ENCODE data around the gene S100A14. TPM values are rescaled to one million over a fixed set of nuclear protein-coding genes. Genes with fewer than 3 reads are reported as not detected.
"Not testable (repeated sequence)": the region's sequence is repeated elsewhere in the genome, so short reads cannot be mapped to it uniquely, and the experiment has no call there.

S100A14 gene
- polyA plus RNA-seq, 4 donors, result 0.96 to 29.2 (median 18.9) TPM

DNA sequence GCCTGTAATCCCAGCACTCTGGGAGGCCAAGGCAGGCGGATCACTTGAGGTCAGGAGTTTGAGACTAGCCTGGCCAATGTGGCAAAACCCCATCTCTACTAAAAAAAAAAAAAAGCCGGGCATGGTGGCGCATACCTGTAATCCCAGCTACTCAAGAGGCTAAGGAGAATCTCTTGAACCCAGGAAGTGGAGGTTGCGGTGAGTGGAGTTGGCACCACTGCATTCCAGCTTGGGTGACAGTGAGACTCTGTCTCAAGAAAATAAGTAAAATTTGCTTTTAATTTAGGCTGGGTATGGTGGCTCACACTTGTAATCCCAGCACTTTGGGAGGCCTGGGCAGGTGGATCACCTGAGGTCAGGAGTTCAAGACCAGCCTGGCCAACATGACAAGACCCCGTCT lies 24.1 kb upstream of the S100A14 start:
- not testable (repeated sequence) for DNase-seq (ENCODE audit: low read depth in 4 of 4, low spot score in 3 of 4)

GRCh38 chr1:153639280-153639679 lies 23.2 kb upstream of the S100A14 start:
- DNase-seq (ENCODE audit: low read depth in 4 of 4, low spot score in 3 of 4), result no peak

DNA sequence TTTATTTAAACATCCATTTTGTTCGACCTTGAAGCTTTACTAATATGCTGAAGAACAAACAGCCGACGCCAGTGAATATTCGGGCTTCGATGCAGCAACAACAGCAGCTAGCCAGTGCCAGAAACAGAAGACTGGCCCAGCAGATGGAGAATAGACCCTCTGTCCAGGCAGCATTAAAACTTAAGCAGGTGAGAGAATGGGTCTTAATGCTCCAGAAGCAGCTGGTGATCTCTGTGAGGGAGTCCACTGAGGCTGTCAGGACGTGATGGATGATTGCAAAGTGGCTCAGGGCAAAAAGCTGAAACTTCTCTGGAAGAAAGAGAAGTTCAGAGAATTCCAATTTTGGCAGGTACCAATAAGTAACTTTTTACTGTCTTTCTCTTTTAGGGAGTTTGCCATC lies 22.1 kb upstream of the S100A14 start:
- DNase-seq (ENCODE audit: low read depth in 4 of 4, low spot score in 3 of 4), result no peak

- DNase-seq (ENCODE audit: low read depth in 4 of 4, low spot score in 3 of 4), result no peak
Observed at GRCh38 chr1:153636312-153636711, 20.2 kb upstream of the S100A14 start.

- no peak for DNase-seq (ENCODE audit: low read depth in 4 of 4, low spot score in 3 of 4)
Observed at GRCh38 chr1:153635872-153636271, 19.7 kb upstream of the S100A14 start.

DNA sequence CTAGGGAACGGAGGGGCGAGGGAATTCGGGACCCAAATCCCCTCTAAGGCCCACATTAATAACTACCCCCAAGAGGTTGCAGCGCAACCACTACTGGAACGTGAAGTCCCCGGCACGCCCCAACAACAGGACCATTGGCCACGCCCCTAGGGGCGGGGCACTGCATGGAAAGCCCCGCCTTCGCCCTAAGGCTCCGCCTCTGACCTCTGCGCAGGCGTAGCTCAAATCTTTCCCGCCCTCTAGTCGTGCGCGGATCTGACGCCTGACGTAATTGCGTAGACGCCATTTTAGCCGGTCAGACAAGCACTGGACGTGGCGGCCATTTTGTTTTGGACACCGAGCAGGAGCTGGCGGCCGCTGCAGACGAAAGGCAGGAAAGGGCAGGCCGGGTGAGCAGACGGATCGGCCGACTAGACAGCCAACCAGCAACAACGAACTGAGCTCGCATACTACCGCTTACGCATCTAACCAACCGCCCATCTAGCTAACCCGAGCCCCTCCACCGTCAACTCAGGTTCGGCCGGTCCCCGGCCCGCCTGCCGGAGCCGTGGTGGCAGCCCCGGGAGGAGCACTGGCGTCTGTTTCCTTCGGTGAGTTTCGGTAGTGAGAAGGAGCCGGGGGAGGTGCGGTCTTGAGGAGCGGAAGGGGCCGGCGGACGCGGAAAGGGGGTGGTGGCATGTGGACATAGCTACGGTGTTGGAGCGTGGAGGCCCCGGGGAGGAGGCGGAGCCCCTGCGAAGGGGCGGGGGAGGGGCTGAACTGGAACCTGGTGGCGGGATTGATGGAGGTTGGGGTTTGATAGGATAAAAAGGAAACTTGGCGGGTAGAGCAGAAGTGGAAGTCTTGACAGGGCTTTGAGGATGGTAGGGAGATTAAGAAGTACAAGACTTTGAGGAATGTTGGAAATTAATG lies 17.9 kb upstream of the S100A14 start, which contains the start of gene CHTOP:
TSS of gene CHTOP (plus strand) at position 313 of the 912 bp plus-strand sequence. CDS start 2,523 bp downstream, outside the sequence.
- DNase-seq (ENCODE audit: low read depth in 4 of 4, low spot score in 3 of 4), result peak; percentile 97 to 98 (median 98)

DNA sequence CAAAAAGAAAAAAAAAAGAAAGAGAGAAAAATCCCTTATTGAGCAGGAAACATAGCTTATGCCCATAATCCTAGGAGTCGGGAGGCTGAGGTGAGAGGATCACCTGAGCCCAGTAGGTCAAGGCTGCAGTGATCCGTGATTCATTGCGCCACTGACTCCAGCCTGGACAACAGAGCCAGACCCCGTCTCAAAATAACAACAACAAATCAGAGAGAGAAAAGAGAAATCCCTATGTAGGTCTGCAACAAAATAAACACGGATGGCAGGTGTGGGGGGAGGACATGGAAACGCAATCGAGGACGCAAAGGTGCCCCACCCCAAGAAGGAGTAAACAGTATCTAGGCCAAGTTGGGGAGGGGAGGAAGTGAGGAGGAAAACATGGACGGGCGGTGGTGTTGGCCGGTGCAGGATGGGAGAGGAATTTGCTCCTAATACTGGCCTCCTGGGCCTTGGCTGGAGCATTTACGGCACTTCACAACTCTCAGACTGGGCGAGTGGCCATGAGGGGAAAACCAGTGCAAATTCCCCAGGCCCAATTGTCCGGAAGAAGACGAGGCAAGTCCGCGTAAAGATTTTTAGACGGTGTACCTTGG lies 17.1 kb upstream of the S100A14 start:
- DNase-seq (ENCODE audit: low read depth in 4 of 4, low spot score in 3 of 4), result no peak

GRCh38 chr1:153631047-153632022 lies 15.2 kb upstream of the S100A14 start:
- DNase-seq (ENCODE audit: low read depth in 4 of 4, low spot score in 3 of 4), result no peak

DNA sequence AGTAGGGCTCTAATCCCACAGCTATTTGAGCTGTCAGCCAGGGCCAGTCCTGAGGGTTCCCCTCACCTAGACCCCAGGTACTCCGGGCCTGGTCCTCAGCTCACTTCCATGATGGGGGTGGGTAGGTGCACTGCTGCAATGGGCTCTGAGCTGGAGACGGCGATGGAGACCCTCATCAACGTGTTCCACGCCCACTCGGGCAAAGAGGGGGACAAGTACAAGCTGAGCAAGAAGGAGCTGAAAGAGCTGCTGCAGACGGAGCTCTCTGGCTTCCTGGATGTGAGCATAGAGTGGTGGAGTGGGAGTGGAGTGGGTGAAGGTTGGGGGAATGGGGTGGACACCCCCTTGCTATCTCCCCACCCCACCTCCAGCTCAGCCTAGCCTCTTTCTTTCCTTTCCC lies 14.3 kb upstream of the S100A14 start:
- DNase-seq (ENCODE audit: low read depth in 4 of 4, low spot score in 3 of 4), result no peak

GRCh38 chr1:153629971-153630370 lies 13.8 kb upstream of the S100A14 start:
- no peak for DNase-seq (ENCODE audit: low read depth in 4 of 4, low spot score in 3 of 4)

GRCh38 chr1:153629343-153629665 lies 13.2 kb upstream of the S100A14 start:
- DNase-seq (ENCODE audit: low read depth in 4 of 4, low spot score in 3 of 4), result no peak

DNA sequence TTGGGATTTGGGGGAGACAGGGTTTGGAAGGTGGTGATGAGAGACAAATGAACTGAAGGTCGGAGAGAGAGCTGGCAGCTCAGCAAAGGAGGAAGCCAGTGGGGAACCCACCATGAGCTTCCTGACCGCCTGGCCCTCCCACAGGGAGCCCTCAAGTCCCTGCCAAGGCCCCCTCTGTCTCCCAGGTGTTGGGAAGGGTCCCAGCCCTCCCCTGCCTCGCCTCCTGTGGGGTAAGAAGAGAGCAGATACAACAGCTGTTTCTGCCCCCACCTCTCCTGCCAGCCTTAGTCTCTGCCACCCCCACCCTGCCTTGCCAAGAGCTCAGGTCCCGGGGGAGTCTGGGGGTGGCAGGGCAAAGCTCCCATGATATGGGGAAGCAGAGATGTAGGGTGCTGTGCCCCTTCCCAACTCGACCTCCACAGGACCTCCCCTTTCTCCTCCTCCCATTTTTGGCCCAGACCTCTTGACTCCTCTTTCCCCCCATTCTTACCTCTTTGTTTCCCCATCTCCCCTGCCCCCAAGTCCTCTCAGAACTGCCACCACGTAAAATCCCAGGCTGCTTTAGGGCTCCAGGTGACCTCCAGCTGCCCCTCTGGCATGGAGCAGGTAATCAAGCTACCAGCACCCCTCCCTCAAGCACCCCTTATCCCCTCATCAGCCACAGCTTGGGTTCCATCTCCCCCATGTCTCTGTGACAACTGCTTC lies 12.7 kb upstream of the S100A14 start:
- DNase-seq (ENCODE audit: low read depth in 4 of 4, low spot score in 3 of 4), result no peak

- no peak for DNase-seq (ENCODE audit: low read depth in 4 of 4, low spot score in 3 of 4)
Observed at GRCh38 chr1:153627715-153628626, 11.8 kb upstream of the S100A14 start, which contains the start of gene S100A1. TSS of gene S100A1 (plus strand) at chr1:153628434. CDS start at chr1:153630522, 2,088 bp downstream.

DNA sequence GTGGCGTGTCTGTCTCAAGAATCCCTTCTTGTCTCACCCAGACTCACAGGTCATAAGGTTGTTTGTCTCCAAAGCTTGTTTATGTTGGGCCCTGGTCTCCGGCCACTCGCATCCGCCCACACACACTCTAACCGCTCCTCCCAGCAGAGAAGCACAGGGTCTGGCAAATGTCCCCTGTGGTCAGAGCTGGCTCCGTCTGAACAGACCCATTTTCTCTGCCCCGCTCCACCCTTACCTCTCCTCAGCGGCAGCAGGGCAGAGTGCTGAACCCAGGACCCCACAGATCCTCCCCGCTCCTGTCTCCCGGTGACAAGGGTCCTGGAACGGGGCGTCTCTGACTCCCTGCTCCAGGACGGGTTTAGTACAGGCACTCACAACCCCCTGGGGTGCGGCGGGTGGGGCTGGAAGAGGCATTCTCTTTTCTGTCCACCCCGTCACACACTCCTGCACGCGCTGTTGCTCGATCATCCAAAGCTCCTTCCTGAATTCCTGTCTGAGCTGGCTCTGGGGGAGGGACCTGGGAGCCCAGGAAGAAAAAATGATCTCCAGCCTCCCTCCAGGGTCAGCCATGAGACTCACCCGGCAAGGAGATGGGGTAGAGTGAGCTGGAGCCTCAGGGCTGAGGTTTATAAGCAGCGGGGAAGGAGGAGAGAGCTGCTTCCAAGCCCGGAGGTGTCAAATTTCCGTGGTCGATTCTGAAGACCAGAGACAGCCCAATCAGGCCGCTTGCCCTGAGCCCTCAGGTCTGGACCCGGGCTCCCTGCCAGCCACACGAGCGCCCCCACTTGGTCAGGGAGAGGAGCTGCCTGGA lies 11.0 kb upstream of the S100A14 start, which contains the start of gene S100A13:
TSS of gene S100A13 (minus strand) at position 602 of the 811 bp plus-strand sequence. CDS start 1,033 bp downstream, outside the sequence.
- peak; percentile 70 to 83 (median 76) for DNase-seq (ENCODE audit: low read depth in 4 of 4, low spot score in 3 of 4)

- no peak for DNase-seq (ENCODE audit: low read depth in 4 of 4, low spot score in 3 of 4)
Observed at GRCh38 chr1:153626477-153626903, 10.4 kb upstream of the S100A14 start.

- DNase-seq (ENCODE audit: low read depth in 4 of 4, low spot score in 3 of 4), result no peak
Observed at GRCh38 chr1:153624965-153625611, 9.0 kb upstream of the S100A14 start.

- no peak for DNase-seq (ENCODE audit: low read depth in 4 of 4, low spot score in 3 of 4)
Observed at GRCh38 chr1:153623101-153623500, 7.0 kb upstream of the S100A14 start.

All from left renal pelvis (tissue), 4 donors.